Right atrium auricular region (tissue), 2 donors: ENCODE measurements around the gene RNF144B. TPM values are rescaled to one million over a fixed set of nuclear protein-coding genes. Genes with fewer than 3 reads are reported as not detected.

Source experiments
- DNase-seq: peaks from one replicate; pipeline ENCODE4 v3.0.0-alpha.2; 2019; ENCODE audit warnings: low spot score
- H3K27ac ChIP-seq, 2 donors: fragments of 200-600 bp; sonication (generic); 1 replicate in 1 of 2; 2 replicates in 1 of 2; pipeline ENCODE4 v1.5.1; 2016 to 2019
- H3K27me3 ChIP-seq, 2 donors: fragments of 200-600 bp; sonication (generic); one replicate each; pipeline versions ENCODE4 v1.5.1 to v1.6.0; 2017 to 2019
- H3K36me3 ChIP-seq: fragments of 200-600 bp; sonication (generic); one replicate; pipeline ENCODE4 v1.5.1; 2016
- H3K4me1 ChIP-seq, 2 donors: fragments of 200-600 bp; sonication (generic); one replicate each; pipeline versions ENCODE4 v1.5.1 to v1.6.0; 2017 to 2019
- H3K4me3 ChIP-seq, 2 donors: fragments of 200-600 bp; sonication (generic); 1 replicate in 1 of 2; 2 replicates in 1 of 2; pipeline ENCODE4 v1.5.1; 2017 to 2019; ENCODE audit warnings: mild to moderate bottlenecking in 1 of 2, moderate library complexity in 1 of 2
- H3K9me3 ChIP-seq, 2 donors: fragments of 200-600 bp; sonication (generic); one replicate each; pipeline ENCODE4 v1.5.1; 2019
- total RNA-seq, 2 donors: library from RNA; depleted of rRNA; stranded (reverse); fragments of >200 nt; gene quantifications; one replicate each; pipeline ENCODE4 v1.1.0, GENCODE V29; 2016
- TF ChIP-seq, protein P1 (sequence below), 2 donors: fragments of 200-600 bp; sonication (generic); IDR thresholded peaks; one replicate each; pipeline ENCODE4 v1.5.1; 2019; ENCODE audit warnings: antibody characterized with exemption in 2 of 2

Gene RNF144B
- total RNA-seq, 2 donors from 2014 or later: 8.1 to 14.2 TPM

DNA sequence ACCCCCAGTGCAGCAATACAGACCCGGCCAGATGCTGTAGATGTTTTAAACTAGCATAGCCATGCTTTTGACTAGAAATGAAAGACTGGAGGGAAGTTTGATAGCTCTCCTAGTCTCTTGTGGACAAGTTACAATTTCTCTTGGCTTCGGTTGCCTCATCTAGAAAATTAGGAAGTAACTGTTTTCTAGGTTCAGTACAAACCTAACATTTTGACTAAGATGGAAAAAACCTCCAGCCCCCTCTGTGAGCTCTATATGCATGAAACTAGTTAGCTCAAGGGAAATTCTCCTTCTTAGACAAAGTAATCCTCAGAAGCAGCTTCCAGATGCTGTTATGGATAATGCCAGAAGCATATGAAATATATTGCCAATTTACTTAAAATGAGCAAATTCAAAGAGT, 86.6 kb downstream of the RNF144B start:
- no peaks in the 10 kb centered on the region for H3K27me3 ChIP-seq
- H3K4me3 ChIP-seq: no peak overlapping the region
- H3K4me1 ChIP-seq: peaks cover 0 to 8% of the 10 kb centered on the region in 2 donors
- H3K9me3 ChIP-seq: no peaks in the 10 kb centered on the region
- DNase-seq: no peak
- TF ChIP-seq, protein P1, sequence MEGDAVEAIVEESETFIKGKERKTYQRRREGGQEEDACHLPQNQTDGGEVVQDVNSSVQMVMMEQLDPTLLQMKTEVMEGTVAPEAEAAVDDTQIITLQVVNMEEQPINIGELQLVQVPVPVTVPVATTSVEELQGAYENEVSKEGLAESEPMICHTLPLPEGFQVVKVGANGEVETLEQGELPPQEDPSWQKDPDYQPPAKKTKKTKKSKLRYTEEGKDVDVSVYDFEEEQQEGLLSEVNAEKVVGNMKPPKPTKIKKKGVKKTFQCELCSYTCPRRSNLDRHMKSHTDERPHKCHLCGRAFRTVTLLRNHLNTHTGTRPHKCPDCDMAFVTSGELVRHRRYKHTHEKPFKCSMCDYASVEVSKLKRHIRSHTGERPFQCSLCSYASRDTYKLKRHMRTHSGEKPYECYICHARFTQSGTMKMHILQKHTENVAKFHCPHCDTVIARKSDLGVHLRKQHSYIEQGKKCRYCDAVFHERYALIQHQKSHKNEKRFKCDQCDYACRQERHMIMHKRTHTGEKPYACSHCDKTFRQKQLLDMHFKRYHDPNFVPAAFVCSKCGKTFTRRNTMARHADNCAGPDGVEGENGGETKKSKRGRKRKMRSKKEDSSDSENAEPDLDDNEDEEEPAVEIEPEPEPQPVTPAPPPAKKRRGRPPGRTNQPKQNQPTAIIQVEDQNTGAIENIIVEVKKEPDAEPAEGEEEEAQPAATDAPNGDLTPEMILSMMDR (IDR thresholded peaks at IDR 0.05): no peak
- H3K27ac ChIP-seq: no peak overlapping the region
- H3K36me3 ChIP-seq: no peaks in the 10 kb centered on the region

DNA sequence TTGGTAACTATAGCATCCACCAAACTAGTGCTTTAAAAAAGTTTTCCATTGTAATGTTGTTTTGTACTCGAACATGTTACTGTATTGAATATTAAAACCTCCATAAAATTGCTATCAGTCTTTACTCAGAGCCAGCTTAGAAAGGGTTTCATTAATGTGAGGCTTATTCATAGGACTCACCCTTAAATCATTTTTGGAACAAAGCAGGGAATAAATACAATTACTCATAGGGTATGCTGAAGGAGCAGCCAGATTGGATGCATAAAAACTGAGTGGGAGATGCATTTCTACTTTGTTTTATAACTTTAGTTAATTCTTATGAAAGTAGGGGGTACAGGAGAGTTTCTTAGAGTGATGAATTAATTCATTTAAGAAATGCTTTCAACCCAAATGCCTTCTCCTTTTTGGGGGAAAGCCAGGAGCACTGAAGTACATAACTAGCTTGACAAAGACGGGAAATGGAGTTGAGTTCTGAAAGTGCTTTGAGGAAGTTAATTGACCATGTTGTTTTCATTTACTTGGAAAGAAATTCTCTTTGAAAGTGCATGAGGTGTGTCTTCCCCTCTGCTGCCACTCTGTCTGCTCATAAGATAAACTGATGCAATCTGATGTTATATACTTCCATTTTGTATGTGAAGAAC, 90.3 kb downstream of the RNF144B start:
- Histone ChIP-seq H3K4me1 (peaks cover 0 to 5% of the 10 kb centered on the region in 2 donors), H3K27ac (peak overlapping the region in 1 of 2 donors; percentile 23), H3K36me3 (no peaks in the 10 kb centered on the region), H3K4me3 (no peak overlapping the region), H3K9me3 (no peaks in the 10 kb centered on the region), H3K27me3 (no peaks in the 10 kb centered on the region)
- TF ChIP-seq, protein P1 (IDR thresholded peaks at IDR 0.05): no peak
- DNase-seq: no peak

DNA sequence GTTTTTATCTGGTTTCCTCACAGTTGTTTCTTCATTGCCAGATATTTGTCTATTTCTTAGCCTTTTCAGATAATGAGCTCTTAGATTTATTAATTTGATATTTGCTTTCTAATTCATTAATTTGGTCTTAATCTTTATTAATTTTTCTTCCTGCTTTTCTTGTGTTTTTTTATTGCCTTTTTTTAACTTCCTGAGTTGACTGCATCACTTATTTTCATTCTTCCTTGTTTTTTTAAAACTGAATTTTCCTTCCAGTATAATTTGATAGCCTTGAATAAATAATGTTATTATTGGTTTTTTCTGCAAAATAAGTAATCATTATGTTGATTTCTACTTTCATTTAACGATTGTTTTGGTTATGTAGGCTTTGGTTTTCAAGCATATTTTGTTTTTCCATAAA, 91.5 kb downstream of the RNF144B start:
- H3K4me3 ChIP-seq: no peak overlapping the region
- H3K9me3 ChIP-seq: no peaks in the 10 kb centered on the region
- H3K4me1 ChIP-seq: peaks cover 0 to 5% of the 10 kb centered on the region in 2 donors
- H3K36me3 ChIP-seq: no peaks in the 10 kb centered on the region
- no peaks in the 10 kb centered on the region for H3K27me3 ChIP-seq
- DNase-seq: no peak
- H3K27ac ChIP-seq: no peak overlapping the region
- TF ChIP-seq, protein P1 (IDR thresholded peaks at IDR 0.05): no peak

DNA sequence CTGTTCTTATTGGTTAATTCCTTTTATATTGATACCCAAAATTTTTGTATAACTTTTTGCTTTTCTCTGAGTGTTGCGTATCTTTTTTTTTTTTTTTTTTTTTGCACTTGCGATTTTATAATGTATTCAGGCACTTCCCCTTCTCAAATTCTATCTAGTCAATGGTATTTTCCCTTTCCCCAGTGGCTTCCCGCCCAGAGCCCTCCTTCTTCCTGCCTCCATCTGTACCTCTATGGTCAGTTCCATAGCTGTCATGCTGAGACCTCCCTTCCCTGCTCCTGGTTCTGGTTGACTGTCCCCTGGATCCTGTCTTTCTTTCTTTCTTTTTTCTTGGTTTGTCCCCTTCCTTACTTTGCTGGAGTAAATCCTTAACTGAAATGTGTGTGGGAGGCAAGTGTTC, 94.7 kb downstream of the RNF144B start:
- H3K27me3 ChIP-seq: no peaks in the 10 kb centered on the region
- no peaks in the 10 kb centered on the region for H3K36me3 ChIP-seq
- no peak overlapping the region for H3K27ac ChIP-seq
- H3K9me3 ChIP-seq: no peaks in the 10 kb centered on the region
- peaks cover 0 to 5% of the 10 kb centered on the region in 2 donors for H3K4me1 ChIP-seq
- TF ChIP-seq, protein P1 (IDR thresholded peaks at IDR 0.05): no peak
- no peak for DNase-seq
- H3K4me3 ChIP-seq: no peak overlapping the region

DNA sequence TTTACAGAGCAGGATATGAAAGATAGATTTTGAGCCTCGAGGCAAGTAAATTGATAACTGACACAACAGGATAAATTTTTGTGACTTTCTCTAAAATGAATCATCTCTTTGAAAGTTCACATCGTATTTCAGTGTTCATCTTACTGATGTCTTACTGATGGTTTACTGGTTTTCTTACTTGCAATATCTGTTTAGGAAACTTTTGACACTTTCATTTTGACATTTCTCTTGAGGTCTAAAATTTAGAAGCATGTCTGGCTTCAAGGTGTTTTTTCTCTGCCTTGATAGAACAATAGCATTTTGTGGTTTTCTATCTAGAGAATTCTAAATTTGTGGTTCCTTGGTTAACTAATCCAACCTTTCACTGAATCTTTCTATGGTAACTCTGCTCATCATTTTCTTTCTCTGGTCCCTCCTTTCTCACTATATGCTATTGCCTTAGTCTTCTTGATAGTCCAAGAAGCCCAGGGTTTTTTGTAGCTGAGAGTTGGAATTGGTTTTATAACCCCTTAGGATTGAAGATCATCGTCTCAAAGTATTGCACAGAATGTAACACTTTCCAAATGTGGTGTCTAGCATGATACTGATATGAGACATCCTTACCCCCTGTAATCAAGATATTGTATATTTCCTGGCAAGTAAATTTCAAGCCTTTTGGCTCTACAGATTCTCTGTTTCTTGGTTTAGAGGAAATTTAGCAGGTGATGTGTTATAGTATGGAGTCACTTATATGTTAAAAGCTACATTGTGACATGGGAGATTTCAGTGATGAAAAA, 98.7 kb downstream of the RNF144B start:
- Histone ChIP-seq H3K9me3 (no peaks in the 10 kb centered on the region), H3K27me3 (no peaks in the 10 kb centered on the region), H3K27ac (no peak overlapping the region), H3K4me3 (no peak overlapping the region), H3K36me3 (no peaks in the 10 kb centered on the region), H3K4me1 (no peaks in the 10 kb centered on the region)
- no peak for DNase-seq
- TF ChIP-seq, protein P1 (IDR thresholded peaks at IDR 0.05): no peak
